Lung (tissue), 12 donors: ENCODE data around the gene GAN. TPM values are rescaled to one million over a fixed set of nuclear protein-coding genes. Genes with fewer than 3 reads are reported as not detected.

Source experiments
- ATAC-seq: fragments of 200-7000 bp; cut with Tn5 transposase; one replicate; pipeline ENCODE4 v1.9.1; 2020; ENCODE audit warnings: moderate number of reproducible peaks; ENCODE audit not compliant: insufficient read depth, low FRiP score
- DNase-seq, 3 donors: peaks; one replicate each; pipeline ENCODE4 v3.0.0-alpha.2; 2013 to 2017
- H3K27ac ChIP-seq, 2 donors: one replicate each; pipeline ENCODE4 v1.5.1; 2013; ENCODE audit warnings: mild to moderate bottlenecking in 2 of 2, moderate library complexity in 2 of 2, control low read depth in 1 of 2, inconsistent platforms in 1 of 2, low read depth in 1 of 2, low read length in 1 of 2
- H3K27me3 ChIP-seq, 3 donors: one replicate each; pipeline ENCODE4 v1.5.1; 2013; ENCODE audit warnings: low read length in 2 of 3; ENCODE audit not compliant: control insufficient read depth in 3 of 3, insufficient read depth in 3 of 3
- H3K36me3 ChIP-seq, 4 donors: one replicate each; pipeline ENCODE4 v1.5.1; 2013; ENCODE audit warnings: low read length in 4 of 4, mild to moderate bottlenecking in 1 of 4, moderate library complexity in 1 of 4; ENCODE audit not compliant: control insufficient read depth in 4 of 4, insufficient read depth in 4 of 4
- H3K4me1 ChIP-seq, 5 donors: one replicate each; pipeline ENCODE4 v1.5.1; 2013; ENCODE audit warnings: low read length in 5 of 5, mild to moderate bottlenecking in 2 of 5, moderate library complexity in 1 of 5; ENCODE audit not compliant: control insufficient read depth in 5 of 5, insufficient read depth in 5 of 5
- H3K4me3 ChIP-seq: one replicate; pipeline ENCODE4 v1.5.1; 2013; ENCODE audit warnings: mild to moderate bottlenecking, control low read depth, moderate library complexity
- H3K9ac ChIP-seq, 2 donors: one replicate each; pipeline ENCODE4 v1.5.1; 2013; ENCODE audit warnings: low read length in 2 of 2, control low read depth in 1 of 2; ENCODE audit not compliant: insufficient read depth in 1 of 2
- H3K9me3 ChIP-seq, 4 donors: one replicate each; pipeline ENCODE4 v1.5.1; 2013; ENCODE audit warnings: low read length in 3 of 4, mild to moderate bottlenecking in 1 of 4, moderate library complexity in 1 of 4; ENCODE audit not compliant: control insufficient read depth in 4 of 4, insufficient read depth in 3 of 4
- CTCF ChIP-seq: IDR thresholded peaks from 2 replicates; pipeline ENCODE4 v1.5.1; 2012; ENCODE audit warnings: mild to moderate bottlenecking; ENCODE audit errors: control extremely low read depth, extremely low read depth
- WGBS, 2 donors: extraction: QIAGEN DNeasy Blood & Tissue Kit; methylation state at CpG; one replicate each; pipeline ENCODE4 v1.1.7; 2013; 5-methylcytosine and 5-hydroxymethylcytosine counted together
- polyA plus RNA-seq, 2 donors: library from polyadenylated mRNA; stranded (reverse); fragments of 200-250 nt; gene quantifications; one replicate each; pipeline ENCODE4 v1.2.1, GENCODE V29; 2013
- total RNA-seq, 2 donors: library from RNA; depleted of rRNA in 1 of 2; stranded (reverse); fragments of >200 nt in 1 of 2; gene quantifications; one replicate each; pipeline ENCODE4 v1.2.1, GENCODE V29; 2014 to 2021
- donor health status: control.
- donor health status: control.
- donor health status: Bipolar disorder and iron deficiency.
- donor health status: healthy.
- donor health status: DM: yes; HTN: yes; CAD: no.

Gene GAN
- total and polyA plus RNA-seq, 4 donors: 0.76 to 9.0 (median 4.4) TPM

- WGBS, 2 donors: 96 to 97% methylated on average over 9 of the region's 9 CpGs
- Histone ChIP-seq H3K9me3 (no peaks in the 10 kb centered on the region), H3K27ac (no peak overlapping the region), H3K27me3 (no peaks in the 10 kb centered on the region), H3K36me3 (peaks cover 4 to 13% (median 10%) of the 10 kb centered on the region in 4 donors), H3K4me1 (no peaks in the 10 kb centered on the region), H3K9ac (no peak overlapping the region), H3K4me3 (no peak overlapping the region)
- no peak for ATAC-seq
- DNase-seq: no peak
- no peak for TF ChIP-seq CTCF
These were observed 43.0 kb downstream of the GAN start for GRCh38 chr16:81357711-81358260.

GRCh38 chr16:81358860-81359259 is 44.1 kb downstream of the GAN start:
- WGBS, 2 donors: 80 to 93% methylated on average over 1 of the region's 1 CpG
- peaks cover 4 to 16% (median 15%) of the 10 kb centered on the region in 4 donors for H3K36me3 ChIP-seq
- no peak overlapping the region for H3K9ac ChIP-seq
- ATAC-seq: no peak
- H3K4me1 ChIP-seq: no peaks in the 10 kb centered on the region
- no peaks in the 10 kb centered on the region for H3K27me3 ChIP-seq
- H3K4me3 ChIP-seq: no peak overlapping the region
- H3K27ac ChIP-seq: no peak overlapping the region
- no peak for TF ChIP-seq CTCF
- H3K9me3 ChIP-seq: no peaks in the 10 kb centered on the region
- DNase-seq: no peak

GRCh38 chr16:81360135-81360534 is 45.4 kb downstream of the GAN start:
- H3K9me3 ChIP-seq: no peaks in the 10 kb centered on the region
- H3K4me3 ChIP-seq: no peak overlapping the region
- H3K36me3 ChIP-seq: peaks cover 4 to 27% (median 17%) of the 10 kb centered on the region in 4 donors
- H3K4me1 ChIP-seq: no peaks in the 10 kb centered on the region
- H3K27me3 ChIP-seq: no peaks in the 10 kb centered on the region
- no peak overlapping the region for H3K9ac ChIP-seq
- no peak for TF ChIP-seq CTCF
- no peak overlapping the region for H3K27ac ChIP-seq
- 93 to 95% methylated on average over 2 of the region's 2 CpGs for WGBS, 2 donors
- DNase-seq (no peak), ATAC-seq (no peak)

GRCh38 chr16:81365731-81366130 is 51.0 kb downstream of the GAN start:
- TF ChIP-seq CTCF: no peak
- WGBS, 2 donors: 94 to 97% methylated on average over 3 of the region's 3 CpGs
- peaks cover under 1 to 30% (median 17%) of the 10 kb centered on the region in 4 donors for H3K36me3 ChIP-seq

More at GRCh38 chr16:81365731-81366130, 51.0 kb downstream of the GAN start:
- ATAC-seq (no peak), DNase-seq (no peak)
- Histone ChIP-seq H3K4me3 (no peak overlapping the region), H3K27ac (no peak overlapping the region), H3K9ac (no peak overlapping the region), H3K27me3 (no peaks in the 10 kb centered on the region), H3K9me3 (no peaks in the 10 kb centered on the region), H3K4me1 (no peaks in the 10 kb centered on the region)
